Left renal cortex interstitium (tissue), 4 donors: ENCODE data around the gene MACROH2A2. TPM values are rescaled to one million over a fixed set of nuclear protein-coding genes. Genes with fewer than 3 reads are reported as not detected.
"Not testable (repeated sequence)": the region's sequence is repeated elsewhere in the genome, so short reads cannot be mapped to it uniquely, and the experiment has no call there.

Source experiments
- DNase-seq, 4 donors: peaks; one replicate each; pipeline ENCODE4 v3.0.0-alpha.2; 2013; ENCODE audit warnings: low read depth in 4 of 4, low spot score in 2 of 4, missing footprints in 1 of 4
- polyA plus RNA-seq, 4 donors: library from polyadenylated mRNA; unstranded; fragments of 120-200 nt; gene quantifications; one replicate each; pipeline ENCODE4 v1.2.1, GENCODE V29; 2013; ENCODE audit not compliant: insufficient read length in 4 of 4

The MACROH2A2 gene
- polyA plus RNA-seq, 4 donors: 73.2 to 103 (median 84.8) TPM

DNA sequence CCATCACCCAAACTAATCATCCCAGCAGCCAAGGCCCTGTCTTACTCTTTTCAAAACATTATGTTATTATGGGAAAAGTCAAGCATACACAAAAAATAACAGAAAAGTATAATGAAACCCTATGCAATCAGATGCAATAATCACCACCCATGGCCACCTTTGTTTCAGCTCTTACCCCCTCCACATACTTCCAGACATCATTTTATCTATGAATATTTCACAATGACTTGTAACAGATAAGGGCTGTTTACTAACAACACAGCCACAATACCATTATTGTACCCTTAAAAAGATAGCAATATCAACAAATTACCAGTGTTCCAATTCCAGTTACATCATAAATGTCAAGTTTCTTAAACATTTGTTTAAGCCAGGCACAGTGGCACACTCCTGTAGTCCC is 44.8 kb downstream of the MACROH2A2 start:
- DNase-seq: no peak

DNA sequence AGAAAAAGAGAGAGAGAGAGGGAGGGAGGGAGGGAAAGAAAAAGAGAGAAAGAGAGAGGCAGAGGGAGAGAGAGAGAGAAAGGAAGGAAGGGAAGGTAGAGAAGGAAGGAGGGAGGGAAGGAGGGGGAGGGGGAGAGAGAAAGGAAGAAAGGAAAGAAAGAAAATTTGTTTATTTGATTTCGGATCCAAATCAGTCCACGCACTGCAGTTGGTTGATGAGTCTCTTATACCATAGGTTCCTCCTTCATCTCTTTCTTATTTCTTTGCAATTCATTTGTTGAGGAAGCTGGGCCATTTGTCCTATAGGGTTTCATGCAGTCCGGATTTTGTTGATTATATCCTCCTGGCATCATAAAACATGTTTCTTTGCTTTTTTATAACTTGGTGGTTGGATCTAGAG is 45.6 kb downstream of the MACROH2A2 start:
- DNase-seq: no peak

DNA sequence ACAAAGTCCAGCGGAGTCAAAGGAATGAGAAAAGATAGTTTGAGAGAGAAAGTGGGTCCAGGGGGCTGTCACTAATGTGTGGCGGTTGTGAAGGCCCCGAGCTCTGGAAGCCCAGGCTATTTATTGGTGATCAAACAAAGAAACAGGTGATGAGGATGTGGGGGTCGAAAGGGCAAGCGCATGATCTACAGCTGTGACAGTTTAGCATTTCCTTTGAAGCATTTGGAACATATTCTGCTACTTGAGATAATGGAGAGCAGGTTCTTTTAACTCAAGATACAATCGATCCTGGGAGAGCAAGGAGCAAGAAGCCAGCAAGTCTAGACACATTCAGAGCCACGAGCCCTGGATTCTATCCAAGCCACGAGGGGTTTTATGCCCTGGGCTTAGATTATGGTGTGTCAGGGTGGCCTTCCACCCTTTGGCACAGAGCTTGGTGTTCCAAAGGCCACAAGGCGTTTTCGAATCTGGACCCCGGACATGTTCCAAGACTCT is 48.5 kb downstream of the MACROH2A2 start:
- not testable (repeated sequence) for DNase-seq

DNA sequence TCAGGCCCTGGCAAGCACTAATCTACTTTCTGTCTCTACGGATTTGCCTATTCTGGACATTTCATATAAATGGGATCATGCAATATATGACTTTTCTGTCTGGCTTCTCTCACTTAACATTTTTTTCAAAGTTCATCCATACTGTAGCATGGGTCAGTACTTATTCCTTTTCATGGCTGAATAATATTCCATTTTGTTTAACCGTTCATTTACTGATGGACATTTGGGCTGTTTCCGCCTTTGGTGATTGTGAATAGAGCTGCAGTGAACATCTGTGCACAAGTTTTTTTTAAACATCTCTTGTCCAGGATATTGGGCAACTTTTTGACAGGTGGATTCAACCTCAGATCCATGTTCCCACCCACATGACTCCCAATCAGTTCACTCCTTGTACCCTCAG is 49.0 kb downstream of the MACROH2A2 start:
- DNase-seq: no peak

DNA sequence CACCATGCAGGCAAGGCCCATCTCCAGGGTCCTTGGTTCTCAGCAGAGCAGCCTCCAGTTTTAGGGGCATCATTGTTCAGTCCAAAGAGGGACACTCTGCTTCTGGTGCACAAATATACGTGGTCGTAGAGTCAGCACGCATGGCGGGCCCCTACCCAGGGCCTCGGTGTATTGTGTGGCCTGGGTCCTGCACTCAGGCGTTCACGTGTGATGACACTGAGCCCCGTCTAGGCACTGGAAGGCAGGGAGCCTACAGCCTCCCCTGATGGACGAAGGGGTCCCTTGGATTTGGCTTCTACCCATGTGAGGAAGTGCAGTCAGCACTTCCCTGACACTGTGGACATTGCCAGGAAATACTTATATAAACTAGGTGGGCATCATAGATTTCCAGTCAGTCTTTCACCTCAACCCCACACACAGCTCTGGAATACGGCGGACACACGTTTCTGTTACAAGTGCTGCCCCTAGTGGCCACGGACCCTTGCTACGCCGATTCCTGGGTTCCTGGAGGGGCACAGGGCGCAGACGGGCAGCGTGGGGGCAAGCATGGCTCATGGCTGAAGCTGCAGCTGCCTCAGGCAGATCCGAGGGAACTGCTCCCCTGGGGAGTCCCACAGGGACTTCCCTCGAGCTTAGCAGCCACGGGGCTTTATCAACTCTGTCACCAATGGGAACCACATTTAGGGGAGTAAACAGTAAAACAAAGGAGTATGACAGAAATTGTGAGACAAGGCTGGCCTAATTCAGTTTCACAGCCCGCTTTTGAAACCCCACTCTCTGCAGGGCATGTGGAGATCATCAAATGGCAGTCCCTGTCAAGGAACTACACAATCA is 54.5 kb downstream of the MACROH2A2 start:
- DNase-seq: no peak

DNA sequence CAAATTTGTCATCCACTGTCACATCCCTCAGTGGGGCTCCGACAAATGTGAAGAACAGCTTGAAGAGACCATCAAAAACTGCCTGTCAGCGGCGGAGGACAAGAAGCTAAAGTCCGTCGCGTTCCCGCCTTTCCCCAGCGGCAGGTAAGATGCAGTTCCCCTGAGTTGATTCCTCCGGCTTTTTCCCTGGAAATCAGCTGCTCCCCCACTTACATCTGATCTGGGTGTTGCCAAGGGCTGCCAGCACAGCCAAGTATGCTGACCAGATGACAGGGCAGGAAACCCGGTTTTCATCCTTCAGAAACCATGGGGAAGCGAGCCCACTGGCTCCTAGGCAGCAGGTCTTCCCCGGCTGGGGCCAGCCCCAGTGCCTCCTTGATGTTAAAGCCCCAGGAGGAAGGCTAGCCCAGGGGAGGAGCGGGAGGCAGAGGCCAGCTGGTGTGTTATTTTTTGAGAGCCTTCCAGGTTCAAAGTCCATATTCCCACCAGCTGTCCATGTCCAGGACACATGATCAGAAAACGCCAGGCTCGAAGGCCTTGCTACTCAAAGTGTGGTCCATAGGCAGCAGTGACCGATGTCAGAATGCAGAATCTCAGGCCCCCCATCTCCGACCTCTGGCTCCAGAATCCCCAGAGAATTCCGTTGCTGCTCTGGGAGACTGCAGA is 56.6 kb downstream of the MACROH2A2 start:
- no peak for DNase-seq

DNA sequence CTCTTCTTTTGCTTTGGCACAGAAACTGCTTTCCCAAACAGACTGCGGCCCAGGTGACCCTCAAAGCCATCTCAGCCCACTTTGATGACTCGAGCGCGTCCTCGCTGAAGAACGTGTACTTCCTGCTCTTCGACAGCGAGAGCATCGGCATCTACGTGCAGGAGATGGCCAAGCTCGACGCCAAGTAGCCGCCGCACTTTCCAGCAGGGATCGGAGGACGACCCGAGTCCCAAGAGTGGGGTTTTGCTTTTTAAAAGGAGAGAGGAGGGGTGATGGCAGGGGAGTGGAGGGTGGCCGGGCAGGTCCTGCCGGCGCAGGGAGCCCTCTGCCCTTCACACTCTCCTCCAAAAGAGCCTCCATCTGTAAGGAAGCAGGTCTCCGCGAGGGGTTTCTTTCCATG is 58.9 kb downstream of the MACROH2A2 start:
- DNase-seq: no peak

DNA sequence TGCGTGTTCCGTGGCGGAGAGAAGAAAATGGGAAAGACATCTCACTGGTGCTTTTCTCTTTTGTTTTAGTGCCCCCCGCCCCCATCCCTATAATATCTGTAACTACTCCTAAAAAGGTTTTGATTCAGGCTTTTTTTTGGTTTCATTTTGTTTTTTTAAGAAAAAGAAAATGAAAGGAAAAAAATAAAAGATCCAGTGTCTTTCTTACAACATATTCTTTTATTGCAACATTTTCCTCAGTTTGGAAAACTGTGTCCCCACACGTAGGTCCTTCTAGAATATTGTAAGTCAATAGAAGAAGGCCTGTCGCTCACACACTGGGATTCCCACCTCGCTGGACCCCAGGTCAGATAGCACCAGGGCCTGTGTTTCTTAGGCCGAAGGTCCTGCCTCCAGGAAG is 59.4 kb downstream of the MACROH2A2 start:
- DNase-seq: no peak

- DNase-seq: no peak
Observed at GRCh38 chr10:70114902-70115301, 62.3 kb downstream of the MACROH2A2 start.

DNA sequence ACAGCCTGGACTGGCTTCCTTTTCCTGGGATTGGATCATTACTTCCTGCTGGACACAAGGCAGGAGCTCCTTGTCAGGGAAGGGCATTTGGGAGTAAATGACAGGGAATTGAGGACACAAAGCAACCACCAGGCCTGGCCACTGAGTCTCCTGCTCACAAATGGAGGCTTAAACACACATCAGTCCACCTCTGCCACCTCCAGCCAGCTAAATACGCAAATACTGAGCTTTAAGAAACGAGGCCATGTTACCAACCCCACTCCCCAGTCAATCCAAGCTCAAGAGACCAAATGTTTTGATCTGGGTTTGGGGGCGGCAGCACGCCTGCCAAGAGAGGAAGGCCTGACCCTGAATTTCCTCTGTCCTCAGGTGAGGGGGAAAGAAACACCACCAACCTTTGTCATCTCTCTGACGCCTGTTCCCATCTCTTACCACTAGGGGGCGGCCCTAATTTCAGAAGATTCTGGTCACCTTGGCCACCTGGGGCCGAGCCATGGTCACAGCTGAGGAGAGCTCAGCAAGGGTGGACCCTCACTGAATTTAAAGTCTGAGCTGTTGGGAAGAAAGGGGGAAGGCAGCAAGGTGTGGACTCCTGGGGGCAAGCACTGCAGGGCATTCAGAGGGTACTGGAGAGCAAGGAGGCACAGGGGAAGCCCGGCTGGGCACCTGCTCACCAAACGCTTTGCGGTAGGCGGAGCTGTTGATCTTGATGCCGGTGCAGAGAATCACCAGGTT is 63.5 kb downstream of the MACROH2A2 start:
- no peak for DNase-seq

GRCh38 chr10:70117646-70118045 is 65.0 kb downstream of the MACROH2A2 start:
- no peak for DNase-seq

- DNase-seq: no peak
Observed at GRCh38 chr10:70118196-70118595, 65.5 kb downstream of the MACROH2A2 start.

- no peak for DNase-seq
Observed at GRCh38 chr10:70119197-70119596, 66.6 kb downstream of the MACROH2A2 start.

GRCh38 chr10:70119623-70120022 is 67.0 kb downstream of the MACROH2A2 start:
- DNase-seq: no peak

- no peak for DNase-seq
Observed at GRCh38 chr10:70120417-70120816, 67.8 kb downstream of the MACROH2A2 start.

DNA sequence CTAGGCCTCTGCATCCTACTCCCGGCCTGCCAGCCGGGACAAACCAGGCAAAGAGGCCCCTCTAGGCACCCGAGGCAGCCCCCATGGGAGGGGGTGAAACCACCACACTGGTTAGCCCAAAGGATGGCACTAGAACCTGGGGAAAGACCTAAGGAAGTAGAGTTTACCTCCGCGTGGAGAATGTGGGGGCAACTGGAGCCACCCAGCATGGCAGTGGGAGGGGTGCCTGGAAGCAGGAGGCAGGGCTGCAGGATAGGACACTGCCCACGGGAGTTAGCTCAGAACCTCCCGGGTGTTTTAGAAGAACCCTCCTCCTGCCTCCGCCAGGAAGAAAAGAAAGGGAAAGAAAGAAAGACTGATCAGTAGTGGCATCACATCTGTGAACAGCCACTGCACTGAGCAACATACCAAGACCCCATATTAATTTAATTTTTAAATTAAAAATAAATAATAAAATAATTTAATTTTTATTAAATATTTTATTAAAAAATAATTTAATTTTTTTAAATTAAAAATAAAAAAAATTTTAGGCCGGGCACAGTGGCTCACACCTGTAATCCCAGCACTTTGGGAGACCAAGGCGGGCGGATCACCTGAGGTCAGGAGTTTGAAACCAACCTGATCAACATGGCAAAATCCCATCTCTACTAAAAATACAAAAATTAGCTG is 68.8 kb downstream of the MACROH2A2 start:
- no peak for DNase-seq

- no peak for DNase-seq
Observed at GRCh38 chr10:70122742-70123141, 70.1 kb downstream of the MACROH2A2 start.

GRCh38 chr10:70123166-70123565 is 70.5 kb downstream of the MACROH2A2 start:
- not testable (repeated sequence) for DNase-seq

DNA sequence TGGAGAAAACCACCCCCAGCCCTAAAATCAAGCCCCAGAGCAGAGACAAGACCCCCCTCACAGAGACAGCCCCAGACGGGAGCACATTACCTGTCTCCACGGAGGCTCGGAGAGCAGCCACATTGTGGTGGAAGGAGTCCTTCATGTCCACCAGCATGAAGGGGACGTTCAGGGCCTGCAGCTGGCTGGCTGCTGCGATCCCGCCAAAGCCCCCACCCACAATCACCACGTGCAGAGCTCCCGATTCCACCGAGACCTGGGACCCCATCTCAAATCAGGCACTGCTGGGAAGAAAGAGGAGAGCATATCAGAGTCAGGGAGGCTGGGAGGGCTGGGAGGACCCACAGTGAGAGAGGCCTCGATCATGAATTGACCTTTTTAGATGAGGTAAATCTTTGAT is 71.2 kb downstream of the MACROH2A2 start:
- DNase-seq: no peak

DNA sequence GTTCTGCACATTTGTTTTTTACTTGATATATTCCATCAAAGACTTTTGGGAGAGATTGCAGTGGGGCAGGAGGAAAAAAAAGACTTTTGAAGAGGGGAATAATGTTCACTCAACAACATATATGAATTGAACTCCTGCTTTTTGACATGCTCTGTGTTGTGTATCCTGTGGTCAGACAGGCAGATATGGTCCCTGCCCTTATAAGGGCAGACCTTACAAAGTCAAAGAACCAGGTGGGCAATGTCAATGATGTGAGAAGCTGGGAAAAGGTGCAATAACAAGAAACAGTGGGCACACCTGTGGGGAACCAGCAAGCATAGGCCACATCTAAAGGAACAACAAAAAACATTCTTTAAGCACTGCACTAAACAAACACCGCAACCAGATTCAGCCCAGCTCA is 71.8 kb downstream of the MACROH2A2 start:
- DNase-seq: no peak

GRCh38 chr10:70124918-70125317 is 72.3 kb downstream of the MACROH2A2 start:
- DNase-seq: no peak
